Body of pancreas (tissue), 4 donors: ENCODE data around the gene MYO16. TPM values are rescaled to one million over a fixed set of nuclear protein-coding genes. Genes with fewer than 3 reads are reported as not detected.

Experiments
- ATAC-seq: fragments of 150-250 bp; one replicate; pipeline ENCODE4 v1.9.1; 2016
- DNase-seq, 4 donors: peaks; one replicate each; pipeline ENCODE4 v3.0.0-alpha.2; 2019
- H3K27ac ChIP-seq, 4 donors: fragments of 200-600 bp; sonication (generic); 1 replicate in 3 of 4; 2 replicates in 1 of 4; pipeline versions ENCODE4 v1.5.1 to v1.6.1; 2016 to 2019; ENCODE audit warnings: mild to moderate bottlenecking in 1 of 4, mixed read lengths in 1 of 4, moderate library complexity in 1 of 4
- H3K27me3 ChIP-seq, 2 donors: fragments of 200-600 bp; sonication (generic); one replicate each; pipeline ENCODE4 v1.6.0; 2016; ENCODE audit warnings: mild to moderate bottlenecking in 1 of 2
- H3K36me3 ChIP-seq, 2 donors: fragments of 200-600 bp; sonication (generic); replicated peaks in 1 of 2; 2 replicates each; pipeline ENCODE4 v1.5.1; 2016; ENCODE audit warnings: low read depth in 2 of 2; ENCODE audit not compliant: insufficient read depth in 1 of 2
- H3K4me1 ChIP-seq: fragments of 200-600 bp; sonication (generic); one replicate; pipeline ENCODE4 v1.6.0; 2016
- H3K4me3 ChIP-seq, 2 donors: fragments of 200-600 bp; sonication (generic); 1 replicate in 1 of 2; 2 replicates in 1 of 2; pipeline ENCODE4 v1.5.1; 2016 to 2019
- H3K9me3 ChIP-seq, 3 donors: fragments of 200-600 bp; sonication (generic); 1 replicate in 2 of 3; 2 replicates in 1 of 3; pipeline ENCODE4 v1.5.1; 2016
- CTCF ChIP-seq, 7 experiments: fragments of 450-650 bp in 4 of 7; fragments of 200-600 bp in 3 of 7; sonication (generic) in 3 of 7; IDR thresholded peaks; one replicate each; pipeline ENCODE4 v1.5.1; 2016 to 2019; ENCODE audit warnings: antibody characterized with exemption in 7 of 7
- POLR2A ChIP-seq, 3 donors: fragments of 450-650 bp; IDR thresholded peaks; one replicate each; pipeline ENCODE4 v1.6.1; 2016; ENCODE audit warnings: antibody characterized with exemption in 3 of 3, mild to moderate bottlenecking in 2 of 3
- WGBS, 2 donors: methylation state at CpG; one replicate each; pipeline ENCODE4 v1.1.5; 2017; 5-methylcytosine and 5-hydroxymethylcytosine counted together
- intact Hi-C: fragments of 100-400 bp; cut with DNase I; formaldehyde crosslinking; loops from one replicate; pipeline ENCODE4 v1.15.1; 2023
- total RNA-seq, 2 donors: library from RNA; depleted of rRNA; stranded (reverse); fragments of >200 nt; gene quantifications; one replicate each; pipeline ENCODE4 v1.1.0, GENCODE V29; 2016

The MYO16 gene
- total RNA-seq, 2 donors from 2014 or later = under 0.01 to 0.78 TPM

GRCh38 chr13:108700422-108701170, 71.2 kb downstream of the MYO16 start:
- ATAC-seq = no peak

GRCh38 chr13:108702171-108702570, 72.8 kb downstream of the MYO16 start:
- Histone ChIP-seq H3K27ac (no peak overlapping the region), H3K27me3 (no peaks in the 10 kb centered on the region), H3K36me3 (no peaks in the 10 kb centered on the region), H3K4me3 (no peak overlapping the region), H3K9me3 (no peaks in the 10 kb centered on the region), H3K4me1 (no peaks in the 10 kb centered on the region)
- TF ChIP-seq POLR2A (IDR thresholded peaks at IDR 0.05) (no peak), CTCF (IDR thresholded peaks at IDR 0.05) (no peak)
- ATAC-seq = no peak
- DNase-seq = no peak
- intact Hi-C loops = no loop called here

More at GRCh38 chr13:108700422-108701170, 71.2 kb downstream of the MYO16 start:
- H3K4me1 ChIP-seq = no peaks in the 10 kb centered on the region
- 42 to 56% methylated on average over 9 of the region's 9 CpGs for WGBS, 2 donors
- no peaks in the 10 kb centered on the region for H3K9me3 ChIP-seq
- no peak for DNase-seq
- H3K27me3 ChIP-seq = no peaks in the 10 kb centered on the region
- intact Hi-C loops = no loop called here
- no peak overlapping the region for H3K4me3 ChIP-seq
- TF ChIP-seq CTCF (IDR thresholded peaks at IDR 0.05) (no peak), POLR2A (IDR thresholded peaks at IDR 0.05) (no peak)
- H3K36me3 ChIP-seq = no peaks in the 10 kb centered on the region
- H3K27ac ChIP-seq = no peak overlapping the region

GRCh38 chr13:108705031-108705430, 75.6 kb downstream of the MYO16 start:
- no peak for ATAC-seq
- intact Hi-C loops = no loop called here

GRCh38 chr13:108707584-108707983, 78.2 kb downstream of the MYO16 start:
- intact Hi-C loops = no loop called here

More at GRCh38 chr13:108705031-108705430, 75.6 kb downstream of the MYO16 start:
- H3K4me1 ChIP-seq = no peaks in the 10 kb centered on the region
- no peak overlapping the region for H3K4me3 ChIP-seq
- no peak for TF ChIP-seq POLR2A (IDR thresholded peaks at IDR 0.05)
- no peak for TF ChIP-seq CTCF (IDR thresholded peaks at IDR 0.05)
- 29 to 52% methylated on average over 4 of the region's 4 CpGs for WGBS, 2 donors
- H3K9me3 ChIP-seq = no peaks in the 10 kb centered on the region
- no peaks in the 10 kb centered on the region for H3K36me3 ChIP-seq
- DNase-seq = no peak
- H3K27me3 ChIP-seq = no peaks in the 10 kb centered on the region
- H3K27ac ChIP-seq = no peak overlapping the region

More at GRCh38 chr13:108707584-108707983, 78.2 kb downstream of the MYO16 start:
- Histone ChIP-seq H3K27me3 (no peaks in the 10 kb centered on the region), H3K4me1 (no peaks in the 10 kb centered on the region), H3K9me3 (no peaks in the 10 kb centered on the region), H3K36me3 (no peaks in the 10 kb centered on the region), H3K27ac (no peak overlapping the region), H3K4me3 (no peak overlapping the region)
- ATAC-seq = no peak
- TF ChIP-seq CTCF (IDR thresholded peaks at IDR 0.05) (no peak), POLR2A (IDR thresholded peaks at IDR 0.05) (no peak)
- DNase-seq = no peak
- WGBS, 2 donors = 33 to 50% methylated on average over 1 of the region's 1 CpG
